Suprapubic skin (tissue), 3 donors: ENCODE data around the gene NSD1.
A peak's percentile ranks its signal among the peaks of the same experiment; 100 is the strongest.

Experiments used
- POLR2AphosphoS5 ChIP-seq, 3 donors: sonication (generic); formaldehyde crosslinking; IDR thresholded peaks; one replicate each; pipeline ENCODE4 v1.6.1; 2017; ENCODE audit warnings: antibody characterized with exemption in 3 of 3
- TF ChIP-seq, protein P1 (sequence below), 2 donors: fragments of 200-600 bp in 1 of 2; fragments of 450-650 bp in 1 of 2; sonication (generic) in 1 of 2; IDR thresholded peaks; one replicate each; pipeline ENCODE4 v1.5.1; 2016 to 2019; ENCODE audit warnings: antibody characterized with exemption in 2 of 2, mild to moderate bottlenecking in 1 of 2, moderate library complexity in 1 of 2

DNA sequence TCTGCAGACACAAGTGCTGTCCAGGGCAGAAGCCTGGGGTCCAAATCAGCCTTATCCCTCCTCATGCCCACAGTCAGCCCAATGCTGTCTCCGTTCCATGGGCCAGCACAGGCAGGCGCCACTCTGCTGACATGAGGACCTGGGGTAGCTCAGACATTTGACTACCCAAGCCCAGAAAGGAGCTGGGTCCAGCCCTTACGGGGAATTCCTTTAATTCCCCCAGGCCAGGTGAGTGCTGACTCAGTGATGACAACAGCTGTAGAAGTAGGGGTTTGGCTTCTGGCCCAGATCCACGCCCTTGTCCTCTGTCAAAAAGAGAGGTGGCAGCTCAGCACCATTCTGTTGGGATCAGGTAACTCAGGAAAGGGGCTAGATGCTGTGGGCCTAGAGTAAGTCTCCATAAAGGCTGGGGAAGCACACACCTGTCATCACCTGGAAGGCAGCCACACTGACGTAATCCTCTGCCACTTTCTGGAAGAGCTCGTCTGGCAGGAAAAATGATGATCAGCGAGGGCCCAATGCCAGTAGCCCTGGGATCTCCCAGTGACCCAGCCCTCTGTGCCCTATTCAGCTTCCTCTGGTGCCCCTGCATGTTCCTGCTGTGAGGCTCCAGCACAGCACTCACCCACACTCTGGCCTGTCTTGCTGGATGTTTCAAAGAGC, 168.1 kb downstream of the NSD1 start:
- TF ChIP-seq POLR2AphosphoS5 (IDR thresholded peaks at IDR 0.05) = peak in 1 of 3 donors; percentile 71
- TF ChIP-seq, protein P1, sequence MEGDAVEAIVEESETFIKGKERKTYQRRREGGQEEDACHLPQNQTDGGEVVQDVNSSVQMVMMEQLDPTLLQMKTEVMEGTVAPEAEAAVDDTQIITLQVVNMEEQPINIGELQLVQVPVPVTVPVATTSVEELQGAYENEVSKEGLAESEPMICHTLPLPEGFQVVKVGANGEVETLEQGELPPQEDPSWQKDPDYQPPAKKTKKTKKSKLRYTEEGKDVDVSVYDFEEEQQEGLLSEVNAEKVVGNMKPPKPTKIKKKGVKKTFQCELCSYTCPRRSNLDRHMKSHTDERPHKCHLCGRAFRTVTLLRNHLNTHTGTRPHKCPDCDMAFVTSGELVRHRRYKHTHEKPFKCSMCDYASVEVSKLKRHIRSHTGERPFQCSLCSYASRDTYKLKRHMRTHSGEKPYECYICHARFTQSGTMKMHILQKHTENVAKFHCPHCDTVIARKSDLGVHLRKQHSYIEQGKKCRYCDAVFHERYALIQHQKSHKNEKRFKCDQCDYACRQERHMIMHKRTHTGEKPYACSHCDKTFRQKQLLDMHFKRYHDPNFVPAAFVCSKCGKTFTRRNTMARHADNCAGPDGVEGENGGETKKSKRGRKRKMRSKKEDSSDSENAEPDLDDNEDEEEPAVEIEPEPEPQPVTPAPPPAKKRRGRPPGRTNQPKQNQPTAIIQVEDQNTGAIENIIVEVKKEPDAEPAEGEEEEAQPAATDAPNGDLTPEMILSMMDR (IDR thresholded peaks at IDR 0.05) = no peak
